Dermis microvascular lymphatic vessel endothelial cell (primary cell): ENCODE results near the gene FCHSD1. TPM values are rescaled to one million over a fixed set of nuclear protein-coding genes. Genes with fewer than 3 reads are reported as not detected.
A peak's percentile ranks its signal among the peaks of the same experiment; 100 is the strongest.
"Not testable (repeated sequence)": the region's sequence is repeated elsewhere in the genome, so short reads cannot be mapped to it uniquely, and the experiment has no call there.

Source experiments
- DNase-seq, 2 donors: peaks; one replicate each; pipeline versions ENCODE4 v3.0.0 to v3.0.0-alpha.2; 2010; ENCODE audit warnings: low read depth in 2 of 2
- total RNA-seq: library from RNA; depleted of rRNA; stranded (reverse); fragments of >200 nt; gene quantifications from 2 replicates; pipeline ENCODE4 v1.2.1, GENCODE V29; 2014

FCHSD1 gene
- total RNA-seq, 1 donor from 2014 or later: 10.7 TPM

DNA sequence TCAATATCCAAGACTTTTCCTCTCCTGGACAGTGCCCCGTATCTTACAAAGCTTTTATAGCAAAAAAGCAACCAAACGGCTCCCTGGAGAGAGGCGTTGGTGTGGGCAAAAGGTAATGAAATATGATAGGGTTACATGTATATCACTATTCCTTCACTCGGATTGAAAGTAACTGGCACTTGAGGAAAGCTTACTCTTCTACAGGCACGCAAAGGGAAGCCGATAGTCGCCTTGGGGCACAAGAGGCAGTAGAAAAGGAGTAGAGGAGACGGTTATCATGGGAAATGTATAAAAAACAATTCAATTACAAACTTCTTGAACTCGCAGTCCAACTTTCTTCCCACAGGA lies 33.6 kb downstream of the FCHSD1 start:
- peak in 1 of 2 donors; percentile 42 for DNase-seq

DNA sequence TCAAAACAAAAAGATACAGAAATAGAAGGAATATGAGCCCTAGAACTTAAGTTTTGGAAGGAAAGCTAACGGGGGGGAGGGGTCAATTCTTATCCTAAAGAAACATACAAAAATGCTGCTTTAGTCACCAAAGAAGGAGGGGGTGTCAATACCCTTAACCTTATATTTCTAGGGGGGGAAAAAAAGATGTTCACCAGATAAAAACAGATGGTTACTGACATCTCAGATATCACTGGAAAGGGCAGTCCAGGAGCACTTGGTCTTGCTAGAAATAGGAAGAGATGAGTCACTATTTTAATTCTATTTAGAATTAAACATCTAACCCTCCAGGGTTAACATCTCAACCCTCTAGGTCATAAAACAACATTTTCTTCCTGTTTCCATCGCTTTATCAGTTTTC lies 34.1 kb downstream of the FCHSD1 start:
- DNase-seq: peak in 1 of 2 donors; percentile 65

DNA sequence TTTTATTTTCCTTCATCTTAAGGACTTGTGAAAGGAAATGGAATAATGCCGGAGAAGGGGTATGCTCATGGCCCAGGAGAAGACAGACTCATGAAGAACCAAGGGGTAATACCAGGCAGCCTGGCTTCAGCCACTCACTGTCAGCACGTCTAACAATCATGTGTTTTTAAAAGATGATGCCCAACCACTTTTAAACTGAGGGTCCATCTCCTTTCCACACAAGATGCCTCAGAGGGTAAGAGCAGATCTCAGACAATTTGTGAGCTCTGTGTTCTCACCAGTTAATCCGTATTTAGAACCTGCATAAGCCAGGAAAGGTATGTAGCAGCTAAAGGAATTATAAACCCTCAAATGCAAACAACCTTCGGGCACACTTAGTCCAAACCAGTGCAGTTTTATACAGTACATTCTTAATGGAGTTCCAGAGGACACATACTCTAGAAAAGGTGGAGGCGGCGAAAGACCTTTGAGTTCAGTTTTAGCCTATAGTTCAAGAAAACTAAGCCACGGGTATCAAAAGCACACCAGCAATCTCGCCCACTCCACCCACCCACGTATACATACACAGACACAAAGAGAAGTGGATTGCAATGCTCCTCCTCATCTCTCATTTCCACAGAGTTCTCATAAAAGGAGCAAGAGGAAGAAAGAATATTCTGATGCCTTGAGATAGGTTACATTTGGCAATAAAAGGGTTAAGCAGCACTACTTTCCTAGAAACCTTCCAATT lies 35.1 kb downstream of the FCHSD1 start:
- DNase-seq: no peak

DNA sequence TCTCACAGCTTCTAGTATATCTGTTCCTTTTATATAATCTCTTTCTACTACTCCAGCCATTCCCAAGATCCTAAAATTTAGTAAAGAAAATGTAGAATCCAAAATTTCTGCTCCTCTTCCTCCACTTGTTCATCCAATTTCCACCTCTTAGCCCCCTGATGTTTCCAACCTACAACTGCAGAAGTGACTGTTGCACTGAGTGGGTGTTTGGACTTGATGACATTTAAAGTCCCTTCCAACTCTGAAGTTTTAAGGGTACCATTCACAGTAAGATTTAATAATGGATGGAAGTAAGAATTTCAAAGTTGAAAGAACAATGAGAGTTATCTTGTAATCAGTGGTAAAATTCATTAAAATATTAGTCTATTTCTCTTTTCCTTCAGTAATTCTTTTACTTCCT lies 37.9 kb downstream of the FCHSD1 start:
- DNase-seq: no peak

DNA sequence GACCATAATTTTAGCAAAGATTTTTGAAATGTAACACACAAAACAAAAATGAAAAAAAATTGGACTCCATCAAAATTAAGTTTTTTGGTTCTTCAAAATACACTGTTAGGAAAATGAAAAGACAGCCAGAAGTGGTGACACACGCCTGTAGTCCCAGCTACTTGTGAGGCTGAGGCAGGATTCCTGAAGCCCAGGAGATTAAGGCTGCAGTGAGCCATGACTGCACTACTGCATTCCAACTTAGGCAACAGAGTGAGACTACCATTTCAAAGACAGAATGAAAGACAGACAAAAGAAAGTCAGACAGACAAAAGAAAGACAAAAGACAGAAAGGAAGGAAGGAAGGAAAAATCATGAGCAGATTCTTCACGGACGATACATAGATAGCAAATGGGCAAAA lies 39.9 kb downstream of the FCHSD1 start:
- DNase-seq: no peak

DNA sequence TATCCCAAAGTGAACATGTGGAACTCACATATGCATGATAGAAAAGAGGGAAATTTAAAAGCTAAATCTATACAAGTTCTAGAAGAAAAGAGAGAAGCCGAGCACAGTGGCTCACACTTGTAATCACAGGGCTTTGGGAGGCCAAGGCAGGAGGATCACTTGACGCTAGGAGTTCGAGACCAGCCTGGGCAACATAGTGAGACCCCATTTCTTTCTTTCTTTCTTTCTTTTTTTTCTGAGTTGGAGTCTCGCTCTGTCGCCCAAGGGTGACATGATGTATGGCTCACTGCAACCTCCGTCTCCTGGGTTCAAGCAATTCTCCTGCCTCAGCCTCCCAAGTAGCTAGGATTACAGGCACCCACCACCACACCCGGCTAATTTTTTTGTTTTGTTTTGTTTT lies 41.3 kb downstream of the FCHSD1 start:
- not testable (repeated sequence) for DNase-seq

DNA sequence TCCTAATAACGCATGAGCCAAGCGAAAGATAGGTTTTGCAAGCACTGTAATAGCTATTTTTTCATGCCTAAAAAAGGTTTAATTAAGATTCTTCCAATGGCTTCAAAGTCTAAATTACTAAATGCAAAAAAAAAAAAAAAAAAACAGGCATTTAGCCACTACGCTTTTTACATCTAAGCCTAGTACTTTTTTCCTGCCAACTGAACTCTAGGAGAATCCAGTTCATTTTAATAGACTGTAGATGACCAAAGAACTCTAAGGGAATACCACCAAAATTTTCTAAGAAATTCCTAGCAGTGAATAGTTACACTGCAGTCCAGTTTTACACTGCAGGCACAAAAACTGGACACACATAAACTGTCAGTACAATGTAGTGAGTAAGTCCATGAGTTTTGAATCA lies 42.2 kb downstream of the FCHSD1 start:
- no peak for DNase-seq

DNA sequence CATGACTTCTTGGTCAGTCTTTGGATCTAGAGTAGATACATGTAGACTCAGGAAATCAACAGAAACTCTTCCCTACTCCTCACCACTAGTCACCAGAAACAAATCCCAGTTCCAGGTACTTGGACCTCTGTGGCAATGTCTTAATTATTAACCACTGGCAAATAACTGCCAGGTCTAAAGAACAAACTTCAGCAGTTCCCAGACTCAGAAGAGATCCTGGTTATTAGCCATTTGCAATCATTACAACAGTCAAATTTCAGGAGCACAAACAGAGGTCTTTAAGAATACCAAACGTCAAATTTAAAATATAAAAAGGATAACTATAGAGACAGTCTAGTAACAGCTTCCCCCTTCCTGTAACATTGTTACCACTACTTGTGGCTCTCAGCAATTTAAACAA lies 42.7 kb downstream of the FCHSD1 start:
- DNase-seq: no peak

DNA sequence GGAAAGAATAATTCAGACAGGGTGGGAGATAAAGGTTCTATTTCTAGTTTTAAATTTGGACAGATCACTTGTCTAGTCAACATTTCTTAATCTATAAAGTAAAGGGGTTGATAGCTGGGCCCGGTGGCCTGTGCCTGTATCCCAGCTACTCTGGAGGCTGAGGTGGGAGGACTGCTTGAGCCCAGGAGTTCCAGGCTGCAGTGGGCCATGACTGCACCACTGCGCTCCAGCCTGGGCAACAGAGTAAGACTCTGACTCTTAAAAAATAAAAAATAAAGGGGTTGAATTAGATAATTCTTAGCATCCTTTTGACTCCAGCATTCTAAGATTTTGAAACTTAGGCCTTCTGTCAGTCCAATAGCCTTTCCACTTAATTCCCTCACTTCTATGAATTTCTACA lies 43.2 kb downstream of the FCHSD1 start:
- DNase-seq: no peak

DNA sequence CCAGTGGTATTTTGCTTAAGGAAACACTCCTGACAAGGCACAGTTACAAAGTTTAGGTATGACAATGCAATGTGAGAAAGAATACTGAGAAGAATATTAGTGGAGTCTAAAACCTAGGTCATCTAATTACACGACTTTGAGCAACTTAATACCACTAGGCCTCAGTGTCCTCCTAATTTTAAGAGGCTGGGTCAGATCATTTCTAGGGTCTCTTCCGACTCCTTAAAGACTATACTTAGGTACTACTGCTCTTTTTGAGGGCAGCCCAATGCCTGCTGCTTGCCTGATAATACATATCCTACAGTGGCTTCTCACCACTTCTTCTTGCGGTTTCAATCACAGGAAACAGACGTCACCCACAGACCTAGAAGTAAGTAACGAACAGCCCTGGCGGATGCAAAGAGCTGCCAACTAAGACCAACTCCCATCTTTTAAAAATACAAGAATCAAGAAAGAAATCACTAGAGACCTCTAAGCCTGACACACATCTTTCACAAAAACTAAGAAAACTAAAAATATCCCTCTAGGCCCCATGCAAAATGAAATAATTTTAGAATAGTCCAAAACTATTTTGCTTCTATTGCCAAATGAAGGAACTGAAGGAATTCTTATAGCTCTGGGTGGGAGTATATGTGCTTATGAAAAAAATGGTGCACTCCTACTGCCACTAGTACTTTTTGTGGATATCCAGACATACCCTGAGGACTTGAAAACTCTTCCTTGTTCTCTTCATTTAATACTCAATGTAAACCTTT lies 45.5 kb downstream of the FCHSD1 start:
- DNase-seq: peak in 1 of 2 donors; percentile 78

DNA sequence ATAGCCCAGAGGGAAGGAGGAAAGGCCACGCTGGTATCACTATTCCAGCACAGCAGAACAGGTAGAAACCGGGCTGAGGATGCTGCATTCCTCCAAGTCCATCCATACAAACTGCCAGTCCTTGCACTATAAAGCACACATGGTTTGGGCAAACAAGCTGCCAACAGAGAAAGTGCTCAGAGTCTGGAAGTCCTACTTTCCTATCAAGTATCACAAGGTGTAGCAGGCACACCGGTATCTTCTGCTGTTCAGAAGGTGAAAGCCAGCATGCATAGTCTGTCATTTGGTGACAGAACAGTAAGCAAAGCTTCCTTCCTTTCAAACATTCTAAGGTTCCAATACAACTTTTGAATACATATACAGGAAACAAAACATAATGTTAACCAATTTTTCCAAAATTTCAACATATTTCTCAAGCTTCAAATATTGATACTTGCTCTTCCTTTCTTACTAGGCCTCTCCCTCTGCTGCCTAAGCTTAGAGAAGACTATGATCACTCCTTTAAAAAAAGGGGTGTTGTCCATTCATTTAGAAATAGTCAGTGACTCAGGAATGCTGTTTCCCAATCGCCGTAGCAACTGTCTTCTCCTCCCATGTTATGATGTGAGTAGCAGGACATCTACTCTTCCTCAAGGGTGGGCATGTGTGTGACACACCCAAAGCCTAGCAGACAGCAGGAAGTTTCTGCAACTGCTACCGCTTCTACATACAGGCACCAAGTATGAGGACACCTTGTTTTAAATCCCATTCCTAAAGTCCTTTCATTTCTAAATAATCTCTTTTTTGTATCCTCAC lies 47.1 kb downstream of the FCHSD1 start:
- peak; percentile 9 to 72 for DNase-seq

DNA sequence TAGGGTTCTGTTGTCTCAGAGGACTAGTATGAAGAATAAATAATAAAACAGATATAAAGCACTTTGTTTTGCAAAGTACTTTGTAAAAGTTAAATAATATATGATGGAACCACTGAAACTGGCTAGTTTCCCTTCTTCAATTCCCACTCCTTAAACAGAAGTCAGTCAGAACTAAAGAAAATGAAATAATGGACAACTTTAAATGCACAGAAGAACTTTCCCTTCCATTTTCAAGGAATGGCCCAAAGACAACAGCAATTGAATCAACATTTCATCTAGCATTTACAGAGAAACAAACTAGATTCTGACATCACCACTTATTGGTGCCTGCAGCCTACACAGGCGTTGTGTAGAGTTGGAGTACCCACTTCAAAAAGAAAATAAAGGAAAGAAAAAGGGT lies 48.6 kb downstream of the FCHSD1 start:
- no peak for DNase-seq

DNA sequence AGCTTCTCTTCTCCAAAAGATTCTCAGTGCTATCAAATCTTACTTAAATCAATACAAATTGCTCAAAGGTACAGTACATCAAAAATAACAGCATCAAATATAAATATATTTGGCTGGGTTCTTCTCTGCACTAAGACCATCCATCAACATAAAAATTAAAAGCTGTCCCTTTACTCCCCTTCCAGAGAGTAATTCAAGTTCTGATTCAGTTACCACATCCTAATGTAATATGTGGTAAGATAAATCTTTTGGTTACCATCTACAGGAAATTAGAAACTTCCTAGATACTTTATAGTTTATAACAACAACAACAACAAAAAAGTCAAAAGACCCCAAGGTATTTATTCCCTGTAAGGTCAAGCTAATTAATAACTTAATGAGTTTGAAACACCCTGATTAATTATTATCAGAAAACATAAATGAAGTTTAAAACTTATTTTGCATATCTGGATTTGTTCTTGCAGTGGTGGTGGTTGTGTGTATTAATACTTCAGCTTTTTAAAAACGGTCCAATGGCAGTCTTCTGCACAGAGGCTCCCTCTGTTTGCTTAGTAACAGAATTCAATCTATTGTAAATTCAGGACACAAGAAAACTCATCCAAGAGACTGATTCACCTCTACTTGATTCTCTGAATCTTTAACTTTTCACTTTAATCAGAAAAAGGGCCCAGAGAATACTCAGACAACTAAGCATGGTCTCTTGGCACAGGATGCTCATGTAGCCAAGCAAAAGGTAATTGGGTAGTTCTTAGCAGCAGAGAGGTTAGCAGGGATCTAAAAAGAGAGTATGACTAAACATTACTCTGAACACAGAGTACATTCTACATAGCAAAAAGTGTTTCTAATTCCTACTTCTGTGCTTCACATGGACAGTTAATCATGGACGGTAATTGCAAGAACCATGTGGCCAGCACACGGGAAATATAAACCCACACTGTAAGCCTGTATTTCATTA lies 52.5 kb downstream of the FCHSD1 start:
- DNase-seq: no peak

DNA sequence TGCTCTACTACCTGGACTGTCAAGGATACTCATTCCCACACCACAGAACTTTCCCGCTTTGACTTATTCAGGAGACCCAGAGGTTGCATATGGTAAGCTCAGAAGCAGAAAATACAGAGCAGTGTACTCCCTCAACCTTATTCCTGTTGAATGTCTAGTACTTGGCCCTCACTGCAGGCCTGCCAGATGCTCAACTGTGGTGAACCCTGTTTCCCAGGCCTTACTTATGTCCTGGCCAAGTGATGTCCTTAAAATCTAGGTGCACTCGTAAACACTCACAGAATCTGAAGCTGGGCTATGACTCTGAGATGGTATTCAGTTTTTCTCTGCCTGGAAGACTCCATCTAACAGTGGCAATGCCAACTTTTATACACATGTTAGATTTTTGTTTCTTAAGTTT lies 53.4 kb downstream of the FCHSD1 start:
- DNase-seq: no peak

DNA sequence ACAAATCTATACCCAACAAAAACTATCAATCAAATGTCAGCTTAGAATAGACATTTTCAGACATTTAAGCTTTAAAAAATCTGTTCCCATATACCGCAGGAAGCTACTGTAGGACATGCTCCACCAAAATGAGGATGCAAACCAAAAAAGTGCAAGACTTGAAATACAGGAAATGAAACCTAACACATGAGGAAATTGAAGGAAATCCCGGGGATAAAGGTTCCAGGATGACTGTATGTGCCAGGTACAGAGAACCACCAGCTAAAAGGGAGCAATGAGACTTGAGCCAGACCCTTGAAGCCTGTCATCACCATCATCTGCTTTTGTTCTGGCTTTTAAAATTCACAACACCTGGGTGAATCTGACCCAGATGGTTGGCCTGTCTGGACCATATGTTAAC lies 53.8 kb downstream of the FCHSD1 start:
- peak in 1 of 2 donors; percentile 7 for DNase-seq

DNA sequence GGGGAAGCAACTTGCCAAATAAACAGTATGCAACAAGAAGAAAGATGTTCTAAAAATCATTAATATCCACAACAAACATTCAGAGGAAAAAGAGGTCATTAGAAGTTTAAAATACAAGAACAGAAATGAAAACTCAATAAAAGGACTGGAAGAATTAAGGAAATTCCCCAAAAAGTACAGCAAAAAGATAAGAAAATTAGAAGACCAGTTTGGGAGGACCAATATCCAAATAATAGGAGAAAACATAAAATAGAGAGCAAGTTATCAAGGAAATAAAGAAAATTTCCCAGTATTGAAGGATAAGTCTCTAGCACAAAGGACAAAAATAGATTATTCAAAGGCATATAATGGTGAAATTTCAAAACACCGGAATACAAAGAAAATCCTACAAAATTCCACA lies 54.4 kb downstream of the FCHSD1 start:
- DNase-seq: no peak

DNA sequence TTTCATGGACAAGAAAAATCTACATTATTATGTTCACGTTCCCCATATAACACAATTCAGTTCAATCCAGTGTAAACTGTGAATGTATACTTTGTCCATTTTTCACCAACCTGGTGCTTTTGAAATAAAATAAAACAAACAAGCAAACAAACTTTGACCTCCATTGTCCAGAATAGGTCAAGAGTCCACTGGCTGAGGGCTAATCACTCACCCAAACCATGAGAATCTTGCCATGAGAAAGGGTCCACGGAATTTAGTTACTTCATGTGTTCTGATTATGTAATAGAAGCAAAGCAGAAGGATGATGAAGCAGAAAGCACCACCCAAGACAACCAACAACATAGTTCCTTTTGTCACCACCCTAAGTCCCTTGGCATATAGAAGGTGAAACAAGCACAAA lies 61.1 kb downstream of the FCHSD1 start:
- no peak for DNase-seq
